H1 (cell line): ENCODE data around the gene CREG2. TPM values are rescaled to one million over a fixed set of nuclear protein-coding genes. Genes with fewer than 3 reads are reported as not detected.

Source experiments
- BCL11A ChIP-seq, 2 experiments: IDR thresholded peaks; one replicate each; pipeline ENCODE4 v1.6.1; 2011; ENCODE audit warnings: low read depth in 2 of 2, low read length in 2 of 2, mild to moderate bottlenecking in 2 of 2
- BRCA1 ChIP-seq: IDR thresholded peaks from 2 replicates; pipeline ENCODE4 v1.6.1; 2012; ENCODE audit warnings: low read depth, low read length, improper control_type of control experiment
- CHD2 ChIP-seq: IDR thresholded peaks from 2 replicates; pipeline ENCODE4 v1.6.1; 2012; ENCODE audit warnings: low read length, improper control_type of control experiment
- EZH2 ChIP-seq: fragments of 200-600 bp; sonication (generic); IDR thresholded peaks from 2 replicates; pipeline ENCODE4 v1.7.1; 2012; ENCODE audit warnings: low read depth, mild to moderate bottlenecking, moderate library complexity, low read length, inconsistent platforms; ENCODE audit not compliant: severe bottlenecking
- RFX5 ChIP-seq: IDR thresholded peaks from 2 replicates; pipeline ENCODE4 v1.6.1; 2011; ENCODE audit warnings: low read depth, low read length, improper control_type of control experiment, borderline replicate concordance
- SP1 ChIP-seq: IDR thresholded peaks from 2 replicates; pipeline ENCODE4 v1.6.1; 2011; ENCODE audit warnings: low read depth, low read length
- TCF12 ChIP-seq: IDR thresholded peaks from 2 replicates; pipeline ENCODE4 v1.6.1; 2011; ENCODE audit warnings: low read depth, mild to moderate bottlenecking, low read length
- TEAD4 ChIP-seq: IDR thresholded peaks from 2 replicates; pipeline ENCODE4 v1.6.1; 2012; ENCODE audit warnings: low read depth, low read length, inconsistent platforms, mixed read lengths
- polyA plus RNA-seq, 7 experiments: library from polyadenylated mRNA; depleted of rRNA in 3 of 7; stranded (reverse) in 5 of 7; unstranded in 2 of 7; fragments of >200 nt in 5 of 7; fragments of 200-250 nt in 2 of 7; gene quantifications; 1 replicate in 5 of 7; 2 replicates in 1 of 7; 4 replicates in 1 of 7; pipeline versions ENCODE4 v1.2.1 to v1.2.3, GENCODE V29; 2011 to 2013; ENCODE audit warnings: missing spikeins in 2 of 7, mixed read lengths in 2 of 7
- total RNA-seq: library from RNA; stranded (reverse); fragmentation: NEBNext Ultra II Directional; extraction: Animal tissue kit (Norgen Biotek cat#: 25700); gene quantifications from 2 replicates; pipeline ENCODE4 v1.2.1, GENCODE V29; 2021
- TF ChIP-seq, protein P1 (sequence below): fragments of 300-600 bp; sonication (generic); IDR thresholded peaks from 2 replicates; pipeline ENCODE4 v1.7.1; 2012; ENCODE audit warnings: low read length, moderate library complexity, mild to moderate bottlenecking, inconsistent platforms; ENCODE audit not compliant: insufficient replicate concordance
- TF ChIP-seq, protein P2 (sequence below), 3 experiments: IDR thresholded peaks; 1 replicate in 2 of 3; 2 replicates in 1 of 3; pipeline versions ENCODE4 v1.5.1 to v1.6.1; 2011; ENCODE audit warnings: low read length in 3 of 3, mild to moderate bottlenecking in 3 of 3, inconsistent platforms in 2 of 3, low read depth in 1 of 3, moderate library complexity in 1 of 3; ENCODE audit not compliant: insufficient read depth in 1 of 3; ENCODE audit errors: control extremely low read depth in 1 of 3

The CREG2 gene
- total and polyA plus RNA-seq, 2 of the 8 experiments (the other 6 are each of a cell fraction or from before 2014, with no cell fraction given) = 2.0 to 2.2 TPM

DNA sequence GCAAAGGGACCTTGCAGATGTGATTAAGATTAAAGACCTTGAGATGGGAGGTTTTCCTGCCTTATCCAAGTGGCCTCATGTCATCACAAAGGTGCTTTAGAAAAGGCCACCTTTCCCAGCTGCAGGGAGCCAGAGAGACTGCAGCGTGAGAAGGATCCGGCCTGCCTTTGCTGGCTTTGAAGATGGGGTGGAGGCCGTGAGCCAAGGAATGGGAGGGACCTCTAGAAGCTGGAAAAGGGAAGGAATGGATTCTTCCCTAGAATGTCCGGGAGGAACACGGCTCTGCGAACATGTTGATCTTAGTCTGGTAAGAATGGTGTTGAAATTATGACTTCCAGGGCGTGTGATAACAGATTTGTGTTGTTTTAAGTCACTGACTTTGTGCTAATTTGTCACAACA lies 39.9 kb upstream of the CREG2 start (continued):
- TF ChIP-seq, protein P1, sequence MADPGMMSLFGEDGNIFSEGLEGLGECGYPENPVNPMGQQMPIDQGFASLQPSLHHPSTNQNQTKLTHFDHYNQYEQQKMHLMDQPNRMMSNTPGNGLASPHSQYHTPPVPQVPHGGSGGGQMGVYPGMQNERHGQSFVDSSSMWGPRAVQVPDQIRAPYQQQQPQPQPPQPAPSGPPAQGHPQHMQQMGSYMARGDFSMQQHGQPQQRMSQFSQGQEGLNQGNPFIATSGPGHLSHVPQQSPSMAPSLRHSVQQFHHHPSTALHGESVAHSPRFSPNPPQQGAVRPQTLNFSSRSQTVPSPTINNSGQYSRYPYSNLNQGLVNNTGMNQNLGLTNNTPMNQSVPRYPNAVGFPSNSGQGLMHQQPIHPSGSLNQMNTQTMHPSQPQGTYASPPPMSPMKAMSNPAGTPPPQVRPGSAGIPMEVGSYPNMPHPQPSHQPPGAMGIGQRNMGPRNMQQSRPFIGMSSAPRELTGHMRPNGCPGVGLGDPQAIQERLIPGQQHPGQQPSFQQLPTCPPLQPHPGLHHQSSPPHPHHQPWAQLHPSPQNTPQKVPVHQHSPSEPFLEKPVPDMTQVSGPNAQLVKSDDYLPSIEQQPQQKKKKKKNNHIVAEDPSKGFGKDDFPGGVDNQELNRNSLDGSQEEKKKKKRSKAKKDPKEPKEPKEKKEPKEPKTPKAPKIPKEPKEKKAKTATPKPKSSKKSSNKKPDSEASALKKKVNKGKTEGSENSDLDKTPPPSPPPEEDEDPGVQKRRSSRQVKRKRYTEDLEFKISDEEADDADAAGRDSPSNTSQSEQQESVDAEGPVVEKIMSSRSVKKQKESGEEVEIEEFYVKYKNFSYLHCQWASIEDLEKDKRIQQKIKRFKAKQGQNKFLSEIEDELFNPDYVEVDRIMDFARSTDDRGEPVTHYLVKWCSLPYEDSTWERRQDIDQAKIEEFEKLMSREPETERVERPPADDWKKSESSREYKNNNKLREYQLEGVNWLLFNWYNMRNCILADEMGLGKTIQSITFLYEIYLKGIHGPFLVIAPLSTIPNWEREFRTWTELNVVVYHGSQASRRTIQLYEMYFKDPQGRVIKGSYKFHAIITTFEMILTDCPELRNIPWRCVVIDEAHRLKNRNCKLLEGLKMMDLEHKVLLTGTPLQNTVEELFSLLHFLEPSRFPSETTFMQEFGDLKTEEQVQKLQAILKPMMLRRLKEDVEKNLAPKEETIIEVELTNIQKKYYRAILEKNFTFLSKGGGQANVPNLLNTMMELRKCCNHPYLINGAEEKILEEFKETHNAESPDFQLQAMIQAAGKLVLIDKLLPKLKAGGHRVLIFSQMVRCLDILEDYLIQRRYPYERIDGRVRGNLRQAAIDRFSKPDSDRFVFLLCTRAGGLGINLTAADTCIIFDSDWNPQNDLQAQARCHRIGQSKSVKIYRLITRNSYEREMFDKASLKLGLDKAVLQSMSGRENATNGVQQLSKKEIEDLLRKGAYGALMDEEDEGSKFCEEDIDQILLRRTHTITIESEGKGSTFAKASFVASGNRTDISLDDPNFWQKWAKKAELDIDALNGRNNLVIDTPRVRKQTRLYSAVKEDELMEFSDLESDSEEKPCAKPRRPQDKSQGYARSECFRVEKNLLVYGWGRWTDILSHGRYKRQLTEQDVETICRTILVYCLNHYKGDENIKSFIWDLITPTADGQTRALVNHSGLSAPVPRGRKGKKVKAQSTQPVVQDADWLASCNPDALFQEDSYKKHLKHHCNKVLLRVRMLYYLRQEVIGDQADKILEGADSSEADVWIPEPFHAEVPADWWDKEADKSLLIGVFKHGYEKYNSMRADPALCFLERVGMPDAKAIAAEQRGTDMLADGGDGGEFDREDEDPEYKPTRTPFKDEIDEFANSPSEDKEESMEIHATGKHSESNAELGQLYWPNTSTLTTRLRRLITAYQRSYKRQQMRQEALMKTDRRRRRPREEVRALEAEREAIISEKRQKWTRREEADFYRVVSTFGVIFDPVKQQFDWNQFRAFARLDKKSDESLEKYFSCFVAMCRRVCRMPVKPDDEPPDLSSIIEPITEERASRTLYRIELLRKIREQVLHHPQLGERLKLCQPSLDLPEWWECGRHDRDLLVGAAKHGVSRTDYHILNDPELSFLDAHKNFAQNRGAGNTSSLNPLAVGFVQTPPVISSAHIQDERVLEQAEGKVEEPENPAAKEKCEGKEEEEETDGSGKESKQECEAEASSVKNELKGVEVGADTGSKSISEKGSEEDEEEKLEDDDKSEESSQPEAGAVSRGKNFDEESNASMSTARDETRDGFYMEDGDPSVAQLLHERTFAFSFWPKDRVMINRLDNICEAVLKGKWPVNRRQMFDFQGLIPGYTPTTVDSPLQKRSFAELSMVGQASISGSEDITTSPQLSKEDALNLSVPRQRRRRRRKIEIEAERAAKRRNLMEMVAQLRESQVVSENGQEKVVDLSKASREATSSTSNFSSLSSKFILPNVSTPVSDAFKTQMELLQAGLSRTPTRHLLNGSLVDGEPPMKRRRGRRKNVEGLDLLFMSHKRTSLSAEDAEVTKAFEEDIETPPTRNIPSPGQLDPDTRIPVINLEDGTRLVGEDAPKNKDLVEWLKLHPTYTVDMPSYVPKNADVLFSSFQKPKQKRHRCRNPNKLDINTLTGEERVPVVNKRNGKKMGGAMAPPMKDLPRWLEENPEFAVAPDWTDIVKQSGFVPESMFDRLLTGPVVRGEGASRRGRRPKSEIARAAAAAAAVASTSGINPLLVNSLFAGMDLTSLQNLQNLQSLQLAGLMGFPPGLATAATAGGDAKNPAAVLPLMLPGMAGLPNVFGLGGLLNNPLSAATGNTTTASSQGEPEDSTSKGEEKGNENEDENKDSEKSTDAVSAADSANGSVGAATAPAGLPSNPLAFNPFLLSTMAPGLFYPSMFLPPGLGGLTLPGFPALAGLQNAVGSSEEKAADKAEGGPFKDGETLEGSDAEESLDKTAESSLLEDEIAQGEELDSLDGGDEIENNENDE = no peak
- TF ChIP-seq CHD2 = no peak
- no peak for TF ChIP-seq SP1
- TF ChIP-seq, protein P2, sequence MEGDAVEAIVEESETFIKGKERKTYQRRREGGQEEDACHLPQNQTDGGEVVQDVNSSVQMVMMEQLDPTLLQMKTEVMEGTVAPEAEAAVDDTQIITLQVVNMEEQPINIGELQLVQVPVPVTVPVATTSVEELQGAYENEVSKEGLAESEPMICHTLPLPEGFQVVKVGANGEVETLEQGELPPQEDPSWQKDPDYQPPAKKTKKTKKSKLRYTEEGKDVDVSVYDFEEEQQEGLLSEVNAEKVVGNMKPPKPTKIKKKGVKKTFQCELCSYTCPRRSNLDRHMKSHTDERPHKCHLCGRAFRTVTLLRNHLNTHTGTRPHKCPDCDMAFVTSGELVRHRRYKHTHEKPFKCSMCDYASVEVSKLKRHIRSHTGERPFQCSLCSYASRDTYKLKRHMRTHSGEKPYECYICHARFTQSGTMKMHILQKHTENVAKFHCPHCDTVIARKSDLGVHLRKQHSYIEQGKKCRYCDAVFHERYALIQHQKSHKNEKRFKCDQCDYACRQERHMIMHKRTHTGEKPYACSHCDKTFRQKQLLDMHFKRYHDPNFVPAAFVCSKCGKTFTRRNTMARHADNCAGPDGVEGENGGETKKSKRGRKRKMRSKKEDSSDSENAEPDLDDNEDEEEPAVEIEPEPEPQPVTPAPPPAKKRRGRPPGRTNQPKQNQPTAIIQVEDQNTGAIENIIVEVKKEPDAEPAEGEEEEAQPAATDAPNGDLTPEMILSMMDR (IDR thresholded peaks at IDR 0.05; ENCODE audit: control extremely low read depth in 1 of 3, insufficient read depth in 1 of 3, low read depth in 1 of 3, low read length in 3 of 3) = no peak
- no peak for TF ChIP-seq BCL11A (IDR thresholded peaks at IDR 0.05; ENCODE audit: low read depth in 2 of 2, low read length in 2 of 2)
- no peak for TF ChIP-seq BRCA1
- TF ChIP-seq RFX5 = no peak
- TF ChIP-seq TCF12 = no peak
- TF ChIP-seq TEAD4 = no peak
- TF ChIP-seq EZH2 = no peak
